ENCODE data around the gene PRM2. TPM values are rescaled to one million over a fixed set of nuclear protein-coding genes. Genes with fewer than 3 reads are reported as not detected.

Gene PRM2
- total RNA-seq, 2 donors from 2014 or later, result not detected

- H3K27ac ChIP-seq (ENCODE audit: low read depth, low read length), result no peak overlapping the region
- H3K4me3 Mint-ChIP-seq, result no peak overlapping the region
- DNase-seq, result no peak
- no peak overlapping the region for H3K9ac ChIP-seq (ENCODE audit: extremely low read depth, low read length, poor library complexity, severe bottlenecking)
- no peaks in the 10 kb centered on the region for H3K9me3 ChIP-seq (ENCODE audit: control insufficient read depth, low read length)
- peaks cover 22% of the 10 kb centered on the region for H3K4me1 Mint-ChIP-seq
- WGBS, 2 experiments (ENCODE audit: insufficient coverage in 1 of 2, insufficient read length in 1 of 2), result 87 to 93% methylated on average over 2 to 3 of the region's 3 CpGs
- H3K36me3 Mint-ChIP-seq (ENCODE audit: low read depth), result no peaks in the 10 kb centered on the region
- peaks cover 10% of the 10 kb centered on the region for H3K4me1 ChIP-seq (ENCODE audit: control insufficient read depth, insufficient read depth, low read length)
- H3K27me3 Mint-ChIP-seq (ENCODE audit: insufficient read depth), result no peaks in the 10 kb centered on the region
- no peak overlapping the region for H3K27ac Mint-ChIP-seq
- no peaks in the 10 kb centered on the region for H3K27me3 ChIP-seq (ENCODE audit: control insufficient read depth, insufficient read depth, low read length, poor library complexity, severe bottlenecking)
- no peaks in the 10 kb centered on the region for H3K36me3 ChIP-seq (ENCODE audit: control insufficient read depth, insufficient read depth, low read length)
- no peak overlapping the region for H3K4me3 ChIP-seq (ENCODE audit: low read length)
- H3K9me3 Mint-ChIP-seq, result no peaks in the 10 kb centered on the region
- TF ChIP-seq CTCF (conservative IDR thresholded peaks at IDR 0.05), result no peak
Observed at GRCh38 chr16:11296351-11296705, 20.0 kb upstream of the PRM2 start.

- H3K4me1 Mint-ChIP-seq, result peaks cover 22% of the 10 kb centered on the region
- Histone ChIP-seq H3K4me3 (ENCODE audit: low read length) (no peak overlapping the region), H3K4me1 (ENCODE audit: control insufficient read depth, insufficient read depth, low read length) (peaks cover 10% of the 10 kb centered on the region), H3K36me3 (ENCODE audit: control insufficient read depth, insufficient read depth, low read length) (no peaks in the 10 kb centered on the region), H3K27me3 (ENCODE audit: control insufficient read depth, insufficient read depth, low read length, poor library complexity, severe bottlenecking) (no peaks in the 10 kb centered on the region), H3K27ac (ENCODE audit: low read depth, low read length) (no peak overlapping the region), H3K9me3 (ENCODE audit: control insufficient read depth, low read length) (no peaks in the 10 kb centered on the region), H3K9ac (ENCODE audit: extremely low read depth, low read length, poor library complexity, severe bottlenecking) (no peak overlapping the region)
- H3K4me3 Mint-ChIP-seq, result no peak overlapping the region
- no peak for DNase-seq
- no peaks in the 10 kb centered on the region for H3K36me3 Mint-ChIP-seq (ENCODE audit: low read depth)
- no peak for TF ChIP-seq CTCF (conservative IDR thresholded peaks at IDR 0.05)
- H3K27ac Mint-ChIP-seq, result no peak overlapping the region
- WGBS, 2 experiments (ENCODE audit: insufficient coverage in 1 of 2, insufficient read length in 1 of 2), result 76 to 91% methylated on average over 3 to 4 of the region's 4 CpGs
- H3K9me3 Mint-ChIP-seq, result no peaks in the 10 kb centered on the region
- H3K27me3 Mint-ChIP-seq (ENCODE audit: insufficient read depth), result no peaks in the 10 kb centered on the region
Observed at GRCh38 chr16:11295672-11296071, 19.4 kb upstream of the PRM2 start.

- Mint-ChIP-seq H3K4me3 (no peak overlapping the region), H3K27ac (no peak overlapping the region), H3K36me3 (ENCODE audit: low read depth) (no peaks in the 10 kb centered on the region), H3K4me1 (peaks cover 10% of the 10 kb centered on the region), H3K27me3 (ENCODE audit: insufficient read depth) (no peaks in the 10 kb centered on the region), H3K9me3 (no peaks in the 10 kb centered on the region)
- Histone ChIP-seq H3K9ac (ENCODE audit: extremely low read depth, low read length, poor library complexity, severe bottlenecking) (no peak overlapping the region), H3K4me1 (ENCODE audit: control insufficient read depth, insufficient read depth, low read length) (peaks cover 3% of the 10 kb centered on the region), H3K36me3 (ENCODE audit: control insufficient read depth, insufficient read depth, low read length) (no peaks in the 10 kb centered on the region), H3K9me3 (ENCODE audit: control insufficient read depth, low read length) (no peaks in the 10 kb centered on the region), H3K27ac (ENCODE audit: low read depth, low read length) (no peak overlapping the region), H3K27me3 (ENCODE audit: control insufficient read depth, insufficient read depth, low read length, poor library complexity, severe bottlenecking) (no peaks in the 10 kb centered on the region), H3K4me3 (ENCODE audit: low read length) (no peak overlapping the region)
- WGBS, 2 experiments (ENCODE audit: insufficient coverage in 1 of 2, insufficient read length in 1 of 2), result 92 to 98% methylated on average over 5 to 7 of the region's 7 CpGs
- TF ChIP-seq CTCF (conservative IDR thresholded peaks at IDR 0.05), result no peak
- DNase-seq, result no peak
Observed at GRCh38 chr16:11292076-11292748, 15.9 kb upstream of the PRM2 start.

Data from endodermal cell (in vitro differentiated cells).